Measurements from ENCODE around the gene CEP83.
"Not testable (repeated sequence)": the region's sequence is repeated elsewhere in the genome, so short reads cannot be mapped to it uniquely, and the experiment has no call there.

Gene CEP83

GRCh38 chr12:94459728-94460615 lies at the start of gene CEP83:
TSS of gene CEP83 (minus strand) at chr12:94459867. CDS start at chr12:94412490, 47,377 bp downstream.
- DNase-seq = peak; percentile 97

GRCh38 chr12:94509317-94509716 lies 49.6 kb upstream of the CEP83 start:
- no peak for DNase-seq

GRCh38 chr12:94507455-94507854 lies 47.8 kb upstream of the CEP83 start:
- no peak for DNase-seq

- DNase-seq = no peak
Observed at GRCh38 chr12:94504386-94504785, 44.7 kb upstream of the CEP83 start.

GRCh38 chr12:94503619-94504018 lies 44.0 kb upstream of the CEP83 start:
- DNase-seq = no peak

- no peak for DNase-seq
Observed at GRCh38 chr12:94500831-94501567, 41.3 kb upstream of the CEP83 start.

- no peak for DNase-seq
Observed at GRCh38 chr12:94498698-94499097, 39.0 kb upstream of the CEP83 start.

GRCh38 chr12:94498073-94498472 lies 38.4 kb upstream of the CEP83 start:
- no peak for DNase-seq

GRCh38 chr12:94495445-94496115 lies 35.9 kb upstream of the CEP83 start:
- no peak for DNase-seq

- no peak for DNase-seq
Observed at GRCh38 chr12:94491489-94491888, 31.8 kb upstream of the CEP83 start.

- DNase-seq = no peak
Observed at GRCh38 chr12:94488463-94488862, 28.8 kb upstream of the CEP83 start.

- no peak for DNase-seq
Observed at GRCh38 chr12:94481734-94482133, 22.1 kb upstream of the CEP83 start.

- DNase-seq = no peak
Observed at GRCh38 chr12:94469522-94469921, 9.9 kb upstream of the CEP83 start.

- no peak for DNase-seq
Observed at GRCh38 chr12:94460616-94460959, 921 bp upstream of the CEP83 start.

- DNase-seq = no peak
Observed at GRCh38 chr12:94458877-94459727, 565 bp downstream of the CEP83 start.

GRCh38 chr12:94457311-94457710 lies 2.4 kb downstream of the CEP83 start:
- no peak for DNase-seq

GRCh38 chr12:94454318-94454717 lies 5.3 kb downstream of the CEP83 start:
- DNase-seq = not testable (repeated sequence)

GRCh38 chr12:94445662-94446061 lies 14.0 kb downstream of the CEP83 start:
- no peak for DNase-seq

- DNase-seq = no peak
Observed at GRCh38 chr12:94437303-94437702, 22.4 kb downstream of the CEP83 start.

GRCh38 chr12:94435511-94435927 lies 24.1 kb downstream of the CEP83 start:
- DNase-seq = no peak

- no peak for DNase-seq
Observed at GRCh38 chr12:94434171-94434570, 25.5 kb downstream of the CEP83 start.

GRCh38 chr12:94433744-94434143 lies 25.9 kb downstream of the CEP83 start:
- no peak for DNase-seq

GRCh38 chr12:94430304-94430703 lies 29.4 kb downstream of the CEP83 start:
- DNase-seq = no peak

Measured in activated CD4-positive, alpha-beta T cell treated with anti-CD3 and anti-CD28 coated beads, Interleukin-2, Interleukin-6, amounts not matched to agents 100 ng/mL and 50 ng/mL, durations not matched to agents 16 hours and 8 hours (primary cell).